Loucy (cell line): Measurements from ENCODE around the gene EIF3F.

Experiments used
- H2AFZ ChIP-seq: fragments of 200-600 bp; sonication (generic); 2 replicates; pipeline ENCODE4 v1.6.0; 2016; ENCODE audit warnings: antibody characterized with exemption, mild to moderate bottlenecking, low read length, moderate library complexity
- H3F3A ChIP-seq: fragments of 200-600 bp; 2 replicates; pipeline ENCODE4 v1.6.0; 2016; ENCODE audit warnings: antibody characterized with exemption, low read depth, mild to moderate bottlenecking
- H3K27me3 ChIP-seq: fragments of 200-600 bp; sonication (generic); 2 replicates; pipeline ENCODE4 v1.6.1; 2014; ENCODE audit warnings: low read length, mild to moderate bottlenecking; ENCODE audit not compliant: insufficient read depth, poor library complexity, severe bottlenecking
- H3K36me3 ChIP-seq: fragments of 200-600 bp; sonication (generic); 2 replicates; pipeline ENCODE4 v1.6.1; 2016; ENCODE audit warnings: low read length; ENCODE audit not compliant: insufficient read depth
- H3K4me1 ChIP-seq: fragments of 200-600 bp; sonication (generic); 2 replicates; pipeline ENCODE4 v1.5.1; 2014; ENCODE audit warnings: low read length, mild to moderate bottlenecking; ENCODE audit not compliant: insufficient read depth, poor library complexity, severe bottlenecking
- H3K4me2 ChIP-seq: fragments of 200-600 bp; sonication (generic); 2 replicates; pipeline ENCODE4 v1.6.0; 2014; ENCODE audit warnings: antibody characterized with exemption, low read length, low read depth, mild to moderate bottlenecking; ENCODE audit not compliant: poor library complexity, severe bottlenecking
- H3K4me3 ChIP-seq: fragments of 200-600 bp; sonication (generic); 2 replicates; pipeline ENCODE4 v1.5.1; 2014; ENCODE audit warnings: low read length, mild to moderate bottlenecking, mixed read lengths; ENCODE audit not compliant: poor library complexity, severe bottlenecking
- H3K79me2 ChIP-seq: fragments of 200-600 bp; sonication (generic); 2 replicates; pipeline ENCODE4 v1.6.1; 2014; ENCODE audit warnings: low read length; ENCODE audit not compliant: insufficient read depth
- H3K9ac ChIP-seq: fragments of 200-600 bp; sonication (generic); 2 replicates; pipeline ENCODE4 v1.6.0; 2014; ENCODE audit warnings: mild to moderate bottlenecking, low read depth, low read length, moderate library complexity; ENCODE audit not compliant: poor library complexity, severe bottlenecking
- H3K9me2 ChIP-seq: fragments of 200-600 bp; sonication (generic); replicated peaks from 2 replicates; pipeline ENCODE4 v1.6.1; 2016; ENCODE audit warnings: low read depth, low read length, mixed read lengths
- H3K9me3 ChIP-seq: fragments of 200-600 bp; sonication (generic); 2 replicates; pipeline ENCODE4 v1.6.1; 2014; ENCODE audit warnings: mild to moderate bottlenecking, antibody characterized with exemption, low read length, low read depth; ENCODE audit not compliant: insufficient read depth
- H4K20me1 ChIP-seq: fragments of 200-600 bp; sonication (generic); 2 replicates; pipeline ENCODE4 v1.6.0; 2014; ENCODE audit warnings: antibody characterized with exemption, low read length, mild to moderate bottlenecking; ENCODE audit not compliant: insufficient read depth, poor library complexity, severe bottlenecking
- CTCF ChIP-seq: fragments of 200-600 bp; sonication (generic); conservative IDR thresholded peaks from 2 replicates; pipeline ENCODE4 v1.5.1; 2014; ENCODE audit warnings: mild to moderate bottlenecking, antibody characterized with exemption, low read length
- EZH2phosphoT487 ChIP-seq: fragments of 200-600 bp; IDR thresholded peaks from 2 replicates; pipeline ENCODE4 v1.6.1; 2018; ENCODE audit warnings: antibody characterized with exemption, mild to moderate bottlenecking, moderate library complexity, borderline replicate concordance

Gene EIF3F

GRCh38 chr11:8041576-8041975 is 54.4 kb downstream of the EIF3F start:
- Histone ChIP-seq H3K4me3 (no peak overlapping the region), H3K4me2 (no peak overlapping the region), H3K9me3 (no peaks in the 10 kb centered on the region), H4K20me1 (no peaks in the 10 kb centered on the region), H3F3A (no peaks in the 10 kb centered on the region), H3K9me2 (no peaks in the 10 kb centered on the region), H2AFZ (no peak overlapping the region), H3K36me3 (no peaks in the 10 kb centered on the region), H3K4me1 (no peaks in the 10 kb centered on the region), H3K79me2 (no peaks in the 10 kb centered on the region), H3K9ac (no peak overlapping the region), H3K27me3 (no peaks in the 10 kb centered on the region)
- TF ChIP-seq CTCF (no peak), EZH2phosphoT487 (no peak)

- Histone ChIP-seq H3K4me3 (no peak overlapping the region), H3F3A (no peaks in the 10 kb centered on the region), H3K36me3 (no peaks in the 10 kb centered on the region), H3K9me3 (no peaks in the 10 kb centered on the region), H3K9me2 (no peaks in the 10 kb centered on the region), H2AFZ (no peak overlapping the region), H3K4me1 (no peaks in the 10 kb centered on the region), H3K79me2 (no peaks in the 10 kb centered on the region), H4K20me1 (no peaks in the 10 kb centered on the region), H3K4me2 (no peak overlapping the region), H3K9ac (no peak overlapping the region), H3K27me3 (no peaks in the 10 kb centered on the region)
- TF ChIP-seq EZH2phosphoT487 (no peak), CTCF (no peak)
These were observed 56.6 kb downstream of the EIF3F start for GRCh38 chr11:8043756-8044155.

GRCh38 chr11:8045839-8046238 is 58.7 kb downstream of the EIF3F start:
- Histone ChIP-seq H3K9me3 (no peaks in the 10 kb centered on the region), H3F3A (no peaks in the 10 kb centered on the region), H3K27me3 (no peaks in the 10 kb centered on the region), H3K79me2 (no peaks in the 10 kb centered on the region), H3K4me2 (no peak overlapping the region), H3K4me1 (no peaks in the 10 kb centered on the region), H3K9me2 (no peaks in the 10 kb centered on the region), H3K4me3 (no peak overlapping the region), H3K36me3 (no peaks in the 10 kb centered on the region), H4K20me1 (no peaks in the 10 kb centered on the region), H2AFZ (no peak overlapping the region), H3K9ac (no peak overlapping the region)
- TF ChIP-seq CTCF (no peak), EZH2phosphoT487 (no peak)
